Gastrocnemius medialis (tissue), 4 donors: ENCODE results near the gene KDM1A. TPM values are rescaled to one million over a fixed set of nuclear protein-coding genes. Genes with fewer than 3 reads are reported as not detected.

Experiments
- ATAC-seq, 2 donors: fragments of 150-250 bp; one replicate each; pipeline ENCODE4 v1.9.1; 2016
- DNase-seq, 2 donors: peaks; one replicate each; pipeline ENCODE4 v3.0.0-alpha.2; 2019
- H3K27ac ChIP-seq, 4 donors: fragments of 200-600 bp; sonication (generic); 1 replicate in 1 of 4; 2 replicates in 3 of 4; pipeline ENCODE4 v1.5.1; 2016 to 2018; ENCODE audit warnings: mild to moderate bottlenecking in 2 of 4, moderate library complexity in 1 of 4
- H3K27me3 ChIP-seq, 3 donors: fragments of 200-600 bp; sonication (generic) in 2 of 3; 1 replicate in 1 of 3; 2 replicates in 2 of 3; pipeline versions ENCODE4 v1.5.1 to v1.6.0; 2016 to 2019; ENCODE audit warnings: mild to moderate bottlenecking in 1 of 3, moderate library complexity in 1 of 3
- H3K36me3 ChIP-seq, 2 donors: fragments of 200-600 bp; sonication (generic) in 1 of 2; one replicate each; pipeline ENCODE4 v1.5.1; 2017 to 2018
- H3K4me1 ChIP-seq, 2 donors: fragments of 200-600 bp; sonication (generic) in 1 of 2; one replicate each; pipeline ENCODE4 v1.5.1; 2016 to 2017; ENCODE audit warnings: mild to moderate bottlenecking in 2 of 2
- H3K4me3 ChIP-seq, 4 donors: fragments of 200-600 bp; sonication (generic) in 3 of 4; 1 replicate in 1 of 4; 2 replicates in 3 of 4; pipeline ENCODE4 v1.5.1; 2016 to 2019; ENCODE audit warnings: mild to moderate bottlenecking in 2 of 4
- H3K9me3 ChIP-seq, 3 donors: fragments of 200-600 bp; sonication (generic) in 2 of 3; 1 replicate in 1 of 3; 2 replicates in 2 of 3; pipeline ENCODE4 v1.5.1; 2016 to 2019
- POLR2A ChIP-seq, 2 donors: fragments of 450-650 bp; IDR thresholded peaks; one replicate each; pipeline ENCODE4 v1.6.1; 2017; ENCODE audit warnings: antibody characterized with exemption in 2 of 2, mild to moderate bottlenecking in 2 of 2, moderate library complexity in 2 of 2
- in situ Hi-C, 4 donors: fragments of 200-750 bp; cut with MboI; loops; one replicate each; pipeline versions ENCODE4 v1.15.0 to v1.8.0; 2017; ENCODE audit warnings: low sequenced_read_pairs in 4 of 4
- intact Hi-C: fragments of 100-400 bp; cut with DNase I; formaldehyde crosslinking; loops from one replicate; pipeline ENCODE4 v1.15.1; 2023; ENCODE audit warnings: low total_unique reads
- total RNA-seq, 4 donors: library from RNA; depleted of rRNA; stranded (reverse); fragments of >200 nt; gene quantifications; one replicate each; pipeline versions ENCODE4 v1.1.0 to v1.2.3, GENCODE V29; 2016
- TF ChIP-seq, protein P1 (sequence below), 5 experiments: fragments of 450-650 bp in 3 of 5; fragments of 200-600 bp in 2 of 5; sonication (generic) in 2 of 5; IDR thresholded peaks in 4 of 5; conservative IDR thresholded peaks in 1 of 5; 1 replicate in 4 of 5; 2 replicates in 1 of 5; pipeline ENCODE4 v1.5.1; 2016 to 2019; ENCODE audit warnings: antibody characterized with exemption in 5 of 5, mild to moderate bottlenecking in 3 of 5, moderate library complexity in 3 of 5

The KDM1A gene
- total RNA-seq, 4 donors from 2014 or later, result 46.0 to 76.2 (median 58.7) TPM

DNA sequence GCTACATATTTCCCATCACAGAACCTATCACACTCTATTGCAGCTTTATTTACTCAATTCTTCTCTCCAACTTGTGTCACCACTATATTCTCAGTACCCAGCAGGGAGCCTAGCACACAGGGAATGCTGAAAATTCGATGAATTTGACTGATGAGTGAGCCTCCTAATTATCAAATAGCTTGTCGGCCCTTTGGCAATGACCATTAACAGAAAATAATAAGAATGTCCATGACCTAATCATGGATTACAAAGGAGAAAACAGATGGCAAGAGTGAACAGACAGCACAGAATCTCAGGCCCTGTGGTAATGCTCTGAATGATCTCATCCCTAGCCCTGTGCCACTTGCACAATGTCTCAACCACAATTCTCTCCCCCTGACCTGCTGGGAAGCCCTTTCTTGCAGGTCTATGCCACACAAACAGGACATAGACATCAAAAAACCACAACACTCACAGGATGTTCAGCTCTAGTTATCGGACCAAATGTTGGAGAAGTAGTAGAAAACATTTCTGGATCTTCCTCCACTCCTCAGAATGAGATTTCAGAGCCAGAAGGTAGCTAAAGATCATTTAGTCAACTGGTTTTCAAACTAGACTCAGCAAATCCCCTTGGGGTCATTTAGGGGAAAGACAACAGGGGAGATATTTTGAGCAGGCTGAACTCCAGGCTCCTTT, 80.9 kb downstream of the KDM1A start:
- ATAC-seq, result peak; percentile 60 to 86
- TF ChIP-seq POLR2A (IDR thresholded peaks at IDR 0.05), result no peak
- TF ChIP-seq, protein P1, sequence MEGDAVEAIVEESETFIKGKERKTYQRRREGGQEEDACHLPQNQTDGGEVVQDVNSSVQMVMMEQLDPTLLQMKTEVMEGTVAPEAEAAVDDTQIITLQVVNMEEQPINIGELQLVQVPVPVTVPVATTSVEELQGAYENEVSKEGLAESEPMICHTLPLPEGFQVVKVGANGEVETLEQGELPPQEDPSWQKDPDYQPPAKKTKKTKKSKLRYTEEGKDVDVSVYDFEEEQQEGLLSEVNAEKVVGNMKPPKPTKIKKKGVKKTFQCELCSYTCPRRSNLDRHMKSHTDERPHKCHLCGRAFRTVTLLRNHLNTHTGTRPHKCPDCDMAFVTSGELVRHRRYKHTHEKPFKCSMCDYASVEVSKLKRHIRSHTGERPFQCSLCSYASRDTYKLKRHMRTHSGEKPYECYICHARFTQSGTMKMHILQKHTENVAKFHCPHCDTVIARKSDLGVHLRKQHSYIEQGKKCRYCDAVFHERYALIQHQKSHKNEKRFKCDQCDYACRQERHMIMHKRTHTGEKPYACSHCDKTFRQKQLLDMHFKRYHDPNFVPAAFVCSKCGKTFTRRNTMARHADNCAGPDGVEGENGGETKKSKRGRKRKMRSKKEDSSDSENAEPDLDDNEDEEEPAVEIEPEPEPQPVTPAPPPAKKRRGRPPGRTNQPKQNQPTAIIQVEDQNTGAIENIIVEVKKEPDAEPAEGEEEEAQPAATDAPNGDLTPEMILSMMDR (IDR thresholded peaks at IDR 0.05 in 4 of 5, conservative IDR thresholded peaks at IDR 0.05 in 1 of 5), result no peak
- Histone ChIP-seq H3K36me3 (no peaks in the 10 kb centered on the region), H3K4me1 (peaks cover 17 to 34% of the 10 kb centered on the region in 2 donors), H3K27ac (peak overlapping the region; percentile 38 to 53 (median 52)), H3K27me3 (no peaks in the 10 kb centered on the region), H3K9me3 (no peaks in the 10 kb centered on the region), H3K4me3 (no peak overlapping the region)
- intact Hi-C loops (no loop called here), in situ Hi-C loops (no loop called here)
- peak; percentile 25 to 43 for DNase-seq

DNA sequence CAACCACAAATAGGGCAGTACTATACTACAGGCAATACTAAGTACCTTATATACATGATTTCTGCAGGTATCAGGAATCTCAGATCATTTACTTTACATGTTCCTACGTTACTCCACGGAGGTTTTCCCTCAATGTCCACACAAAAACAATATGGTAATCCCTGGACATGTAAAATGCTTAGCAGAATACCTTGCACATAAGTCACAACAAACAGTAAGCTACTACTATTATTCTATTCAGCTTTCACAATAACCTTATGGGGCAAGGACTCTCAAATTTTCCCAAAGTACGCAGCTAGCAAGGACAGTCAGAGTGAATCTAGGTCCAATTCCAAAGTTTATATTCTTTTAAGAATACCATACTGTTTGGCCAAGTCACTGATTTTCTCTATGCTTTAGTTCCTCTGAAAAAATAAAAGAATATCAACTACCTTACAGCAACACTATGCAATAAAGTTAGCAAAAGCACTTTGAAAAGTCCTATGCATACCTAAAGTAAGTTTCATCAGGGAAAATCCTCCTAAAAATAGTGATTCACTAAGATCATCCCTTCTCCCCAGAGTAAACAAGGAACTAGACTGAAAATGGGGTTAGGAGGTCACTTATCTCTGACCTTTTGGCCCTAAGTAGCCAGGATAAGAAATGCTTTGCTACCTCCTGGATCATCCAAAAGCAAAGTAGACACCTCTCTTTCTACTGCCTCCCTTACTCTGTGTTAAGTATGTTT, 82.0 kb downstream of the KDM1A start:
- peaks cover 17 to 34% of the 10 kb centered on the region in 2 donors for H3K4me1 ChIP-seq
- H3K27me3 ChIP-seq, result no peaks in the 10 kb centered on the region
- peak overlapping the region; percentile 34 to 53 (median 52) for H3K27ac ChIP-seq
- in situ Hi-C loops, result no loop called here
- H3K9me3 ChIP-seq, result no peaks in the 10 kb centered on the region
- no peaks in the 10 kb centered on the region for H3K36me3 ChIP-seq
- intact Hi-C loops, result no loop called here
- DNase-seq (no peak), ATAC-seq (no peak)
- TF ChIP-seq POLR2A (IDR thresholded peaks at IDR 0.05), result no peak
- TF ChIP-seq, protein P1 (IDR thresholded peaks at IDR 0.05 in 4 of 5, conservative IDR thresholded peaks at IDR 0.05 in 1 of 5), result no peak
- no peak overlapping the region for H3K4me3 ChIP-seq

DNA sequence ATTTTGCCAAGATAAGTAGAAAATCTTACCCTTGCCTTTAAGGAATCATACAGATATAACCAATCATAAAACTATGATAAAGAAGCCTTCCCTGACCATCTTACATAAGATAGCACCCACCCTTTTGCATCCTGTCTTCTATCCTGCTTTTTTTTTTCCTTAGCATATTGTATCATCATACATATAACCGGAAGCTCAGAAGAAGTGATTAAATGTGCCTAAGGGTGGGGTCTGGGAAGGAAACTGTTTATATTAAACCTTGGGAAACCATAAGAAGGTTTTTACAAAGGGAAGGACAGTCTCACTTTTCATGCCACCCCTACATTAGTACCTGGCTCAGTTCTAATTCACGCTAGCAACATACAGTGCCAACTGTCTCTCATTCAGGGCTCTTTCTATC, 82.6 kb downstream of the KDM1A start:
- no peaks in the 10 kb centered on the region for H3K27me3 ChIP-seq
- H3K4me3 ChIP-seq, result no peak overlapping the region
- TF ChIP-seq, protein P1 (IDR thresholded peaks at IDR 0.05 in 4 of 5, conservative IDR thresholded peaks at IDR 0.05 in 1 of 5), result no peak
- TF ChIP-seq POLR2A (IDR thresholded peaks at IDR 0.05), result no peak
- H3K4me1 ChIP-seq, result peaks cover 17 to 34% of the 10 kb centered on the region in 2 donors
- in situ Hi-C loops, result no loop called here
- peaks cover 0 to 2% of the 10 kb centered on the region in 2 donors for H3K36me3 ChIP-seq
- no peaks in the 10 kb centered on the region for H3K9me3 ChIP-seq
- no peak for ATAC-seq
- no peak for DNase-seq
- peak overlapping the region; percentile 34 to 53 (median 46) for H3K27ac ChIP-seq
- intact Hi-C loops, result no loop called here

DNA sequence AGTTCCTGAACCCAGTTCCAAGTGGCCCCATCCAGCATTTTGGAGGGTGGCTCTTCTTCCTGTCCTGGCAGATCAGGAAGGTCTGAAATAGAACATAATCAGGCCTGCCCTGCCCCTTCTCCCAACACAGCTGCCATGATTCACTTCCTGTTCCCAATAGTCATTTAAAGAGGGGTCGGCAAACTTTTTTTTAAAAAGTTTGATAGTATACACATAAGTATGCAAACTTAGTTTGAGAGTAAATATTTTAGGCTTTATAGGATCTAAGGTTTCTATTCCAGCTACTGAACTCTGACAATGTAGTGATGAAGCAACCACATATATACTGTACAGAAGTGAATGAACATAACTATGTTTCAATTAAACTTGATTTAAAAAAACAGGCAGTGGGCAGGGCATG, 83.0 kb downstream of the KDM1A start:
- DNase-seq (no peak), ATAC-seq (no peak)
- H3K27me3 ChIP-seq, result no peaks in the 10 kb centered on the region
- no peaks in the 10 kb centered on the region for H3K9me3 ChIP-seq
- in situ Hi-C loops (no loop called here), intact Hi-C loops (no loop called here)
- H3K4me3 ChIP-seq, result no peak overlapping the region
- H3K4me1 ChIP-seq, result peaks cover 17 to 34% of the 10 kb centered on the region in 2 donors
- TF ChIP-seq POLR2A (IDR thresholded peaks at IDR 0.05), result no peak
- TF ChIP-seq, protein P1 (IDR thresholded peaks at IDR 0.05 in 4 of 5, conservative IDR thresholded peaks at IDR 0.05 in 1 of 5), result no peak
- peak overlapping the region in 3 of 4 donors; percentile 41 to 53 (median 50) for H3K27ac ChIP-seq
- peaks cover 0 to 6% of the 10 kb centered on the region in 2 donors for H3K36me3 ChIP-seq
